ENCODE measurements around the gene RYR3.

RYR3 gene

GRCh38 chr15:33451385-33451784, 140.6 kb downstream of the RYR3 start:
- no peak overlapping the region for H3K27ac ChIP-seq (ENCODE audit: low read depth, low read length)
- TF ChIP-seq EZH2phosphoT487 (conservative IDR thresholded peaks at IDR 0.05; ENCODE audit: low read length) (no peak), CTCF (IDR thresholded peaks at IDR 0.05; ENCODE audit: insufficient read depth, low read length, poor library complexity, severe bottlenecking) (no peak)
- no peaks in the 10 kb centered on the region for H3F3A ChIP-seq (ENCODE audit: insufficient read depth)
- H3K4me2 ChIP-seq (ENCODE audit: low read depth, low read length, poor library complexity, severe bottlenecking), result no peak overlapping the region
- no peaks in the 10 kb centered on the region for H3K79me2 ChIP-seq (ENCODE audit: insufficient read depth, low read length)
- H3K9me3 ChIP-seq (ENCODE audit: insufficient read depth, low read length), result no peaks in the 10 kb centered on the region
- H3K9ac ChIP-seq (ENCODE audit: low read length), result no peak overlapping the region
- no peaks in the 10 kb centered on the region for H3K36me3 ChIP-seq (ENCODE audit: low read length)
- no peak overlapping the region for H3K4me3 ChIP-seq (ENCODE audit: insufficient read depth, low read length, poor library complexity, severe bottlenecking)
- H4K20me1 ChIP-seq (ENCODE audit: low read depth, low read length), result no peaks in the 10 kb centered on the region
- H3K27me3 ChIP-seq (ENCODE audit: low read length), result no peaks in the 10 kb centered on the region
- H2AFZ ChIP-seq (ENCODE audit: low read depth, low read length, severe bottlenecking), result no peak overlapping the region
- H3K9me2 ChIP-seq (replicated peaks; ENCODE audit: insufficient read depth, low read length), result no peaks in the 10 kb centered on the region

GRCh38 chr15:33453761-33454160, 143.0 kb downstream of the RYR3 start:
- Histone ChIP-seq H3K9me2 (replicated peaks; ENCODE audit: insufficient read depth, low read length) (no peaks in the 10 kb centered on the region), H3K27ac (ENCODE audit: low read depth, low read length) (no peak overlapping the region), H3K4me2 (ENCODE audit: low read depth, low read length, poor library complexity, severe bottlenecking) (no peak overlapping the region), H4K20me1 (ENCODE audit: low read depth, low read length) (no peaks in the 10 kb centered on the region), H3K9me3 (ENCODE audit: insufficient read depth, low read length) (no peaks in the 10 kb centered on the region), H3K27me3 (ENCODE audit: low read length) (no peaks in the 10 kb centered on the region), H3K9ac (ENCODE audit: low read length) (no peak overlapping the region), H2AFZ (ENCODE audit: low read depth, low read length, severe bottlenecking) (no peak overlapping the region), H3K4me3 (ENCODE audit: insufficient read depth, low read length, poor library complexity, severe bottlenecking) (no peak overlapping the region), H3K36me3 (ENCODE audit: low read length) (no peaks in the 10 kb centered on the region), H3F3A (ENCODE audit: insufficient read depth) (no peaks in the 10 kb centered on the region), H3K79me2 (ENCODE audit: insufficient read depth, low read length) (no peaks in the 10 kb centered on the region)
- TF ChIP-seq EZH2phosphoT487 (conservative IDR thresholded peaks at IDR 0.05; ENCODE audit: low read length) (no peak), CTCF (IDR thresholded peaks at IDR 0.05; ENCODE audit: insufficient read depth, low read length, poor library complexity, severe bottlenecking) (no peak)

- Histone ChIP-seq H3K36me3 (ENCODE audit: low read length) (no peaks in the 10 kb centered on the region), H3K4me3 (ENCODE audit: insufficient read depth, low read length, poor library complexity, severe bottlenecking) (no peak overlapping the region)
Measured at GRCh38 chr15:33454346-33454745, 143.6 kb downstream of the RYR3 start.

More at GRCh38 chr15:33454346-33454745, 143.6 kb downstream of the RYR3 start:
- H3K9me3 ChIP-seq (ENCODE audit: insufficient read depth, low read length), result no peaks in the 10 kb centered on the region
- no peaks in the 10 kb centered on the region for H3K27me3 ChIP-seq (ENCODE audit: low read length)
- no peaks in the 10 kb centered on the region for H4K20me1 ChIP-seq (ENCODE audit: low read depth, low read length)
- no peak overlapping the region for H3K4me2 ChIP-seq (ENCODE audit: low read depth, low read length, poor library complexity, severe bottlenecking)
- no peak overlapping the region for H3K27ac ChIP-seq (ENCODE audit: low read depth, low read length)
- H3K9me2 ChIP-seq (replicated peaks; ENCODE audit: insufficient read depth, low read length), result no peaks in the 10 kb centered on the region
- no peaks in the 10 kb centered on the region for H3K79me2 ChIP-seq (ENCODE audit: insufficient read depth, low read length)
- no peaks in the 10 kb centered on the region for H3F3A ChIP-seq (ENCODE audit: insufficient read depth)
- no peak overlapping the region for H3K9ac ChIP-seq (ENCODE audit: low read length)
- TF ChIP-seq EZH2phosphoT487 (conservative IDR thresholded peaks at IDR 0.05; ENCODE audit: low read length) (no peak), CTCF (IDR thresholded peaks at IDR 0.05; ENCODE audit: insufficient read depth, low read length, poor library complexity, severe bottlenecking) (no peak)
- H2AFZ ChIP-seq (ENCODE audit: low read depth, low read length, severe bottlenecking), result no peak overlapping the region

All from SU-DHL-6 (cell line).